ENCODE results near the gene CD22. TPM values are rescaled to one million over a fixed set of nuclear protein-coding genes. Genes with fewer than 3 reads are reported as not detected.
A peak's percentile ranks its signal among the peaks of the same experiment; 100 is the strongest.

CD22 gene
- total RNA-seq, 6 donors from 2014 or later: 8.8 to 36.7 (median 24.7) TPM

GRCh38 chr19:35395382-35396199 is 66.6 kb downstream of the CD22 start:
- peak in 1 of 2 donors; percentile 16 for ATAC-seq (ENCODE audit: low FRiP score in 2 of 2)

GRCh38 chr19:35396240-35396885 is 67.4 kb downstream of the CD22 start:
- TF ChIP-seq EP300 (IDR thresholded peaks at IDR 0.05) (no peak), POLR2A (IDR thresholded peaks at IDR 0.05) (no peak), CTCF (IDR thresholded peaks at IDR 0.05) (no peak), POLR2AphosphoS5 (IDR thresholded peaks at IDR 0.05) (no peak)
- no peaks in the 10 kb centered on the region for H3K27me3 ChIP-seq
- H3K4me3 ChIP-seq: no peak overlapping the region
- no peaks in the 10 kb centered on the region for H3K36me3 ChIP-seq
- H3K4me1 ChIP-seq: peaks cover 0 to 3% (median 0%) of the 10 kb centered on the region in 4 donors
- H3K27ac ChIP-seq: no peak overlapping the region
- WGBS, 2 donors: 91 to 92% methylated on average over 14 of the region's 14 CpGs
- no peak for DNase-seq
- ATAC-seq (ENCODE audit: low FRiP score in 2 of 2): no peak
- no peaks in the 10 kb centered on the region for H3K9me3 ChIP-seq

More at GRCh38 chr19:35395382-35396199, 66.6 kb downstream of the CD22 start:
- Histone ChIP-seq H3K27me3 (no peaks in the 10 kb centered on the region), H3K27ac (no peak overlapping the region), H3K4me3 (no peak overlapping the region), H3K9me3 (no peaks in the 10 kb centered on the region), H3K36me3 (no peaks in the 10 kb centered on the region), H3K4me1 (peaks cover 0 to 3% (median 0%) of the 10 kb centered on the region in 4 donors)
- TF ChIP-seq EP300 (IDR thresholded peaks at IDR 0.05) (no peak), CTCF (IDR thresholded peaks at IDR 0.05) (no peak), POLR2A (IDR thresholded peaks at IDR 0.05) (no peak), POLR2AphosphoS5 (IDR thresholded peaks at IDR 0.05) (no peak)
- 38 to 59% methylated on average over 19 of the region's 19 CpGs for WGBS, 2 donors
- DNase-seq: peak; percentile 22 to 43

Other genes starting within 250 kb of the CD22 start
- 100 to 1,000 TPM in 5 of 6 donors, 10 to 100 TPM in 1; 94.3 to 236 (median 195) TPM for gene FXYD3, start 213.4 kb upstream of the CD22 start, total RNA-seq
- 10 to 100 TPM in 2 of 6 donors, 1 to 10 TPM in 4; 3.3 to 25.3 (median 7.1) TPM for gene LGI4, start 194.1 kb upstream of the CD22 start, total RNA-seq
- gene FXYD1, start 190.4 kb upstream of the CD22 start, total RNA-seq: 10 to 100 TPM in 4 of 6 donors, 1 to 10 TPM in 2; 3.8 to 64.9 (median 25.2) TPM
- gene FXYD7, start 185.9 kb upstream of the CD22 start, total RNA-seq: under 1 TPM in 1 of 6 donors, not detected in 5; 0.34 TPM
- 100 to 1,000 TPM in 2 of 6 donors, 10 to 100 TPM in 4; 40.4 to 153 (median 91.8) TPM for gene FXYD5, start 174.5 kb upstream of the CD22 start, total RNA-seq
- not detected for gene FAM187B, start 100.4 kb upstream of the CD22 start, total RNA-seq
- gene LSR, start 80.2 kb upstream of the CD22 start, total RNA-seq: 100 to 1,000 TPM in 1 of 6 donors, 10 to 100 TPM in 5; 54.5 to 151 (median 76.5) TPM
- 100 to 1,000 TPM in 5 of 6 donors, 10 to 100 TPM in 1; 96.7 to 289 (median 175) TPM for gene USF2, start 60.2 kb upstream of the CD22 start, total RNA-seq
- gene HAMP, start 46.7 kb upstream of the CD22 start, total RNA-seq: 1 to 10 TPM in 1 of 6 donors, under 1 TPM in 3, not detected in 2; 0.46 to 8.4 (median 0.76) TPM
- 1 to 10 TPM in 2 of 6 donors, under 1 TPM in 2, not detected in 2; 0.51 to 6.2 (median 2.2) TPM for gene MAG, start 37.0 kb upstream of the CD22 start, total RNA-seq
- under 1 TPM in 1 of 6 donors, not detected in 5; 0.17 TPM for gene FFAR1, start 18.7 kb downstream of the CD22 start, total RNA-seq
- under 1 TPM in 1 of 6 donors, not detected in 5; 0.24 TPM for gene FFAR3, start 29.3 kb downstream of the CD22 start, total RNA-seq
- gene GPR42, start 41.9 kb downstream of the CD22 start, total RNA-seq: under 1 TPM in 2 of 6 donors, not detected in 4; 0.14 to 0.17 TPM
- gene FFAR2, start 119.1 kb downstream of the CD22 start, total RNA-seq: 1 to 10 TPM in 3 of 6 donors, under 1 TPM in 2, not detected in 1; 0.22 to 9.0 (median 2.1) TPM
- under 1 TPM in 1 of 6 donors, not detected in 5; 0.61 TPM for gene KRTDAP, start 161.3 kb downstream of the CD22 start, total RNA-seq
- 100 to 1,000 TPM in 3 of 6 donors, 10 to 100 TPM in 3; 64.9 to 127 (median 101) TPM for gene DMKN, start 184.5 kb downstream of the CD22 start, total RNA-seq
- not detected for gene SBSN, start 199.1 kb downstream of the CD22 start, total RNA-seq
- not detected for gene GAPDHS, start 204.3 kb downstream of the CD22 start, total RNA-seq
- 10 to 100 TPM; 25.1 to 94.2 (median 71.2) TPM for gene TMEM147, start 216.4 kb downstream of the CD22 start, total RNA-seq
- gene ATP4A, start 234.5 kb downstream of the CD22 start, total RNA-seq: not detected

All from upper lobe of left lung (tissue), 6 donors.